OCI-LY1 (cell line): Measurements from ENCODE around the gene DPY19L3.

Source experiments
- H2AFZ ChIP-seq: fragments of 200-600 bp; sonication (generic), shearing (Covaris generic); 2 replicates; pipeline ENCODE4 v1.6.0; 2014; ENCODE audit warnings: antibody characterized with exemption, mild to moderate bottlenecking, low read length
- H3F3A ChIP-seq: fragments of 200-600 bp; sonication (generic), shearing (Covaris generic); 2 replicates; pipeline ENCODE4 v1.6.0; 2014; ENCODE audit warnings: mild to moderate bottlenecking, antibody characterized with exemption, low read length, moderate library complexity; ENCODE audit not compliant: insufficient read depth
- H3K27ac ChIP-seq: fragments of 200-600 bp; sonication (generic); 2 replicates; pipeline ENCODE4 v1.5.1; 2014; ENCODE audit warnings: low read length, mixed run types, mild to moderate bottlenecking, low read depth; ENCODE audit not compliant: poor library complexity, severe bottlenecking
- H3K27me3 ChIP-seq: fragments of 200-600 bp; sonication (generic); 2 replicates; pipeline ENCODE4 v1.6.0; 2014; ENCODE audit warnings: antibody characterized with exemption, mild to moderate bottlenecking, low read length, moderate library complexity; ENCODE audit not compliant: insufficient read depth
- H3K36me3 ChIP-seq: fragments of 200-600 bp; sonication (generic); 2 replicates; pipeline ENCODE4 v1.6.1; 2014; ENCODE audit warnings: mild to moderate bottlenecking, antibody characterized with exemption, low read length, moderate library complexity, mixed read lengths; ENCODE audit not compliant: insufficient read depth
- H3K4me1 ChIP-seq: fragments of 200-600 bp; sonication (generic); 2 replicates; pipeline ENCODE4 v1.5.1; 2014; ENCODE audit warnings: mild to moderate bottlenecking, low read length, moderate library complexity; ENCODE audit not compliant: insufficient read depth, severe bottlenecking
- H3K4me2 ChIP-seq: fragments of 200-600 bp; sonication (generic), shearing (Covaris generic); 2 replicates; pipeline ENCODE4 v1.6.1; 2014; ENCODE audit warnings: low read length
- H3K4me3 ChIP-seq: fragments of 200-600 bp; sonication (generic); 2 replicates; pipeline ENCODE4 v1.5.1; 2014; ENCODE audit warnings: low read length, low read depth, mild to moderate bottlenecking, mixed read lengths; ENCODE audit not compliant: poor library complexity, severe bottlenecking
- H3K79me2 ChIP-seq: fragments of 200-600 bp; shearing (Covaris generic); 2 replicates; pipeline ENCODE4 v1.6.1; 2016; ENCODE audit warnings: mixed run types, low read length, mixed read lengths; ENCODE audit not compliant: insufficient read depth
- H3K9ac ChIP-seq: fragments of 200-600 bp; sonication (generic), shearing (Covaris generic); 2 replicates; pipeline ENCODE4 v1.6.1; 2014; ENCODE audit warnings: mild to moderate bottlenecking, low read length, mixed read lengths
- H3K9me2 ChIP-seq: fragments of 200-600 bp; sonication (generic), shearing (Covaris generic); 2 replicates; pipeline ENCODE4 v1.6.1; 2014; ENCODE audit warnings: low read depth, mild to moderate bottlenecking, low read length, mixed read lengths
- H3K9me3 ChIP-seq: fragments of 200-600 bp; shearing (Covaris generic); 2 replicates; pipeline ENCODE4 v1.6.1; 2014; ENCODE audit warnings: low read length, mixed read lengths
- H4K20me1 ChIP-seq: fragments of 200-600 bp; sonication (generic), shearing (Covaris generic); 2 replicates; pipeline ENCODE4 v1.6.0; 2016; ENCODE audit warnings: mild to moderate bottlenecking, low read length; ENCODE audit not compliant: insufficient read depth
- EZH2 ChIP-seq: fragments of 200-600 bp; sonication (generic), shearing (Covaris generic); IDR thresholded peaks from 2 replicates; pipeline ENCODE4 v1.8.0; 2017; ENCODE audit warnings: borderline replicate concordance, mixed run types, mild to moderate bottlenecking, antibody characterized with exemption, low read length, moderate library complexity, mixed read lengths
- TF ChIP-seq, protein P1 (sequence below): fragments of 200-600 bp; sonication (generic), shearing (Covaris generic); IDR thresholded peaks from 2 replicates; pipeline ENCODE4 v1.5.1; 2017; ENCODE audit warnings: mild to moderate bottlenecking, antibody characterized with exemption, low read length, moderate library complexity, mixed read lengths

The DPY19L3 gene

DNA sequence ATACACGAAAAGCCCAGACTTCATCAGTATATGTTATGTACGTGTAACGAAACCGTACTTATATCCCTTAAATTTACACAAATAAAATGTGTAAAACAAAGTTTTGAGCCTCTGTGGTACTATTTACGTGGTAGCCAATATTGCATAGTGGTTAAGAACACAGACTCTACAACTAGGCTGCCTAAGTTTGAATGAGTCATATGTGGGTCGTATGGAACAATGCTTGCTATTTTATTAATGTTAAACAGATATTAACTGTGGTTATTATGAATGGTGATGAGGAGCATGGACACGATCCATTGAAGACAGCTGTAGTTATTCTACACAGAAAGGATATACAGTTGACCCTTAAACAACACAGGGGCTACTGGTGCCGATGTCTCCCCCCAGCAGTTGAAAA is 42.5 kb downstream of the DPY19L3 start:
- no peaks in the 10 kb centered on the region for H4K20me1 ChIP-seq
- TF ChIP-seq, protein P1, sequence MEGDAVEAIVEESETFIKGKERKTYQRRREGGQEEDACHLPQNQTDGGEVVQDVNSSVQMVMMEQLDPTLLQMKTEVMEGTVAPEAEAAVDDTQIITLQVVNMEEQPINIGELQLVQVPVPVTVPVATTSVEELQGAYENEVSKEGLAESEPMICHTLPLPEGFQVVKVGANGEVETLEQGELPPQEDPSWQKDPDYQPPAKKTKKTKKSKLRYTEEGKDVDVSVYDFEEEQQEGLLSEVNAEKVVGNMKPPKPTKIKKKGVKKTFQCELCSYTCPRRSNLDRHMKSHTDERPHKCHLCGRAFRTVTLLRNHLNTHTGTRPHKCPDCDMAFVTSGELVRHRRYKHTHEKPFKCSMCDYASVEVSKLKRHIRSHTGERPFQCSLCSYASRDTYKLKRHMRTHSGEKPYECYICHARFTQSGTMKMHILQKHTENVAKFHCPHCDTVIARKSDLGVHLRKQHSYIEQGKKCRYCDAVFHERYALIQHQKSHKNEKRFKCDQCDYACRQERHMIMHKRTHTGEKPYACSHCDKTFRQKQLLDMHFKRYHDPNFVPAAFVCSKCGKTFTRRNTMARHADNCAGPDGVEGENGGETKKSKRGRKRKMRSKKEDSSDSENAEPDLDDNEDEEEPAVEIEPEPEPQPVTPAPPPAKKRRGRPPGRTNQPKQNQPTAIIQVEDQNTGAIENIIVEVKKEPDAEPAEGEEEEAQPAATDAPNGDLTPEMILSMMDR = no peak
- TF ChIP-seq EZH2 = no peak
- H3K4me3 ChIP-seq = no peak overlapping the region
- no peaks in the 10 kb centered on the region for H3K9me3 ChIP-seq
- H3F3A ChIP-seq = no peaks in the 10 kb centered on the region
- peaks cover 3% of the 10 kb centered on the region for H3K36me3 ChIP-seq
- no peaks in the 10 kb centered on the region for H3K79me2 ChIP-seq
- no peaks in the 10 kb centered on the region for H3K27me3 ChIP-seq
- no peak overlapping the region for H3K27ac ChIP-seq
- H3K9ac ChIP-seq = no peak overlapping the region
- H2AFZ ChIP-seq = no peak overlapping the region
- H3K9me2 ChIP-seq = no peaks in the 10 kb centered on the region
- H3K4me2 ChIP-seq = no peak overlapping the region
- no peaks in the 10 kb centered on the region for H3K4me1 ChIP-seq

DNA sequence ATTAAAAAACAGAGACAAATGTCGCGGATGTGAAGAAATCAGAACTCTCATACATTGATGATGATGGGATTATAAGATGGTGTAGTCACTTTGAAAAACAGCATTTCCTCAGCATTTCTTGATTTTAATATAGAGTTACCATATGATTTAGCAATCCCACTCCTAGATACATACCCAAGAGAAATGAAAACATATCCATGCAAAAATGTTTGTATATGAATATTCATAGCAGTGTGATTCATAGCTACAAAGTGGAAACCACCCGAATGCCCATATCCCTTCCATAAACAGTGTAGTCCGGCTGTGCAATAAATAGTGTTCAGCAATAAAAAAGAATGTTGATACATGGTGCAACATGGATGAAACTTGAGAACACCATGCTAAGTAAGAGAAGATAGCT is 44.6 kb downstream of the DPY19L3 start:
- Histone ChIP-seq H3K79me2 (no peaks in the 10 kb centered on the region), H3K9me3 (no peaks in the 10 kb centered on the region), H4K20me1 (no peaks in the 10 kb centered on the region), H3K27me3 (no peaks in the 10 kb centered on the region), H3K27ac (no peak overlapping the region), H3K4me2 (no peak overlapping the region), H3K9me2 (no peaks in the 10 kb centered on the region), H3K4me3 (no peak overlapping the region), H2AFZ (no peak overlapping the region), H3K4me1 (no peaks in the 10 kb centered on the region), H3K9ac (no peak overlapping the region), H3K36me3 (peaks cover 12% of the 10 kb centered on the region), H3F3A (no peaks in the 10 kb centered on the region)
- no peak for TF ChIP-seq EZH2
- TF ChIP-seq, protein P1 = no peak

DNA sequence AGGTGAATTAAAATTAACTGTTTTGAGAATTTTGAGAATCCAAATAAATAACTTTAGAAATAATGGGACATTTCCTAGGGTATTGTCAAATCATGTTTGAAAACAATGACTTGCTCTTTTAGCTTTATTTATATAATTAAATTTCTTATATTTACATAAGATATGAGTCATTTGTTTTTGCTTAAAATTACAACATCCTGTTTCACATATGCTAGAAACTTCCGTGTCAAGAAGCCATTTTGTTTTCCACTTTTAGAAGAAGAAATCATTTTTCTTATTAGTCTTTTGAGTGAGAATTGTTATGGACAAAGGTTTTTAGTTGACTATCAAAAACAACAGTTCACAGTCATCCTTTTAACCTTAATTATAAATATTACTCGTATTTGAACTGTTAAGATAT is 48.2 kb downstream of the DPY19L3 start:
- H2AFZ ChIP-seq = no peak overlapping the region
- H4K20me1 ChIP-seq = no peaks in the 10 kb centered on the region
- no peaks in the 10 kb centered on the region for H3K9me3 ChIP-seq
- no peak overlapping the region for H3K9ac ChIP-seq
- TF ChIP-seq EZH2 = no peak
- TF ChIP-seq, protein P1 = no peak
- H3K27me3 ChIP-seq = no peaks in the 10 kb centered on the region
- H3K79me2 ChIP-seq = no peaks in the 10 kb centered on the region
- no peak overlapping the region for H3K4me2 ChIP-seq
- peaks cover 26% of the 10 kb centered on the region for H3K36me3 ChIP-seq
- no peaks in the 10 kb centered on the region for H3K9me2 ChIP-seq
- H3K27ac ChIP-seq = no peak overlapping the region
- H3K4me3 ChIP-seq = no peak overlapping the region
- H3F3A ChIP-seq = no peaks in the 10 kb centered on the region
- peaks cover 8% of the 10 kb centered on the region for H3K4me1 ChIP-seq
